Activated CD8-positive, alpha-beta T cell treated with anti-CD3 and anti-CD28 coated beads for 36 hours (primary cell): ENCODE results near the gene INHBC. TPM values are rescaled to one million over a fixed set of nuclear protein-coding genes. Genes with fewer than 3 reads are reported as not detected.
"Not testable (repeated sequence)": the region's sequence is repeated elsewhere in the genome, so short reads cannot be mapped to it uniquely, and the experiment has no call there.

Experiments used
- ATAC-seq: fragments of 200-7000 bp; cut with Tn5 transposase; one replicate; pipeline ENCODE4 v1.10.0; 2021; ENCODE audit warnings: mild to moderate bottlenecking, moderate library complexity
- CTCF ChIA-PET: fragments of 350-600 bp; sonication (Branson Sonifier 250); formaldehyde crosslinking; loops from one replicate; lab custom pipeline; 2021; ENCODE audit warnings: antibody characterized with exemption; lab: Charles Lee
- POLR2A ChIA-PET: fragments of 350-600 bp; sonication (Branson Sonifier 250); formaldehyde crosslinking; loops from one replicate; lab custom pipeline; 2021; ENCODE audit warnings: antibody characterized with exemption; lab: Charles Lee
- DNase-seq: peaks from one replicate; pipeline ENCODE4 v3.0.0-alpha.2; 2020
- H3K27ac Mint-ChIP-seq: one replicate; pipeline ENCODE4 v1.8.0; 2021; ENCODE audit warnings: mild to moderate bottlenecking, mixed read lengths
- H3K27me3 Mint-ChIP-seq: one replicate; pipeline ENCODE4 v1.8.0; 2021; ENCODE audit warnings: mixed read lengths
- H3K36me3 Mint-ChIP-seq: one replicate; pipeline ENCODE4 v1.8.0; 2021; ENCODE audit warnings: low read depth, mixed read lengths
- H3K4me1 Mint-ChIP-seq: one replicate; pipeline ENCODE4 v1.8.0; 2021; ENCODE audit warnings: low read depth, mixed read lengths
- H3K4me3 Mint-ChIP-seq: one replicate; pipeline ENCODE4 v1.8.0; 2021; ENCODE audit warnings: mild to moderate bottlenecking, moderate library complexity, mixed read lengths
- H3K9me3 Mint-ChIP-seq: one replicate; pipeline ENCODE4 v1.8.0; 2021; ENCODE audit warnings: mixed read lengths
- intact Hi-C: fragments of 100-400 bp; cut with micrococcal nuclease; formaldehyde crosslinking; loops from one replicate; pipeline ENCODE4 v1.10.0; 2022
- total RNA-seq, 2 experiments: library from RNA; stranded (reverse); gene quantifications; one replicate each; pipeline ENCODE4 v1.2.3, GENCODE V29; 2021
- TF ChIP-seq, protein P1 (sequence below): fragments of 200-600 bp; IDR thresholded peaks from one replicate; pipeline ENCODE4 v1.8.0; 2022; ENCODE audit warnings: antibody characterized with exemption, mild to moderate bottlenecking

Gene INHBC
- total RNA-seq, 2 experiments from 2014 or later: 0.16 TPM; not detected in 1

DNA sequence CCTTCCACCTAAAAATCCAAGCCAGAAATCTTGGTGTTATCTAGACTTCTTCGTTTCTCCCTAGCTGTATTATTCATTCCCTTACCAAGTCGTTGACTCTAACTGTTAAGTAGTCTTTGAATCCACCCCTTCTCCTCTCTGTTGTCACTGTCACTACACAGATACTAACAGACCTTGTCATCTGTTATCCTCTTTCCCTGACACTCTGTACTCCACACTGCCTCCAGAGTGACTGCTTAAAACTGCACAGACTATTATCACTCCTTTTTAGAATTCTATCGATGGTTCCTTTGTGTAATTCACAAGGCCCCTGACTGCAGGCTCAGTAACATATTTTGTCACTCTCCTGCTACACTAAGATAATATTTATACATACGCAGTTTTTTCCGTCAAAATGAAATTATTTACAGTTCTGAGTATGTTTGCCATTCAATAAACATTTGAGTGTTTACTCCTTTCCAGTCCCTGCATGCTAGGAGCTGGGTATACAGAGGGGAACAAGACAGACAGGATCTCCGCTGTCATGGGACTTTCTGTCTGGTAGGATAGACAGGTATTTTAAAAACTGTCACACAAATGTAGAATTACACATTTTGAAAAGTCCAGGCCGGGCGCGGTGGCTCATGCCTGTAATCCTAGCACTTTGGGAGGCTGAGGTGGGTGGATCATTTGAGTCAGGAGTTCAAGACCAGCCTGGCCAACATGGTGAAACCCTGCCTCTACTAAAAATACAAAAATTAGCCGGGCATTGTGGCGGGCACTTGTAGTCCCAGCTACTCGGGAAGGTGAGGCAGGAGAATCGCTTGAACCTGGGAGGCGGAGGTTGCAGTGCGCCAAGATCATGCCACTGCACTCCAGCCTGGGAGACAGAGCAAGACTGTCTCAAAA, 57.1 kb downstream of the INHBC start:
- TF ChIP-seq, protein P1, sequence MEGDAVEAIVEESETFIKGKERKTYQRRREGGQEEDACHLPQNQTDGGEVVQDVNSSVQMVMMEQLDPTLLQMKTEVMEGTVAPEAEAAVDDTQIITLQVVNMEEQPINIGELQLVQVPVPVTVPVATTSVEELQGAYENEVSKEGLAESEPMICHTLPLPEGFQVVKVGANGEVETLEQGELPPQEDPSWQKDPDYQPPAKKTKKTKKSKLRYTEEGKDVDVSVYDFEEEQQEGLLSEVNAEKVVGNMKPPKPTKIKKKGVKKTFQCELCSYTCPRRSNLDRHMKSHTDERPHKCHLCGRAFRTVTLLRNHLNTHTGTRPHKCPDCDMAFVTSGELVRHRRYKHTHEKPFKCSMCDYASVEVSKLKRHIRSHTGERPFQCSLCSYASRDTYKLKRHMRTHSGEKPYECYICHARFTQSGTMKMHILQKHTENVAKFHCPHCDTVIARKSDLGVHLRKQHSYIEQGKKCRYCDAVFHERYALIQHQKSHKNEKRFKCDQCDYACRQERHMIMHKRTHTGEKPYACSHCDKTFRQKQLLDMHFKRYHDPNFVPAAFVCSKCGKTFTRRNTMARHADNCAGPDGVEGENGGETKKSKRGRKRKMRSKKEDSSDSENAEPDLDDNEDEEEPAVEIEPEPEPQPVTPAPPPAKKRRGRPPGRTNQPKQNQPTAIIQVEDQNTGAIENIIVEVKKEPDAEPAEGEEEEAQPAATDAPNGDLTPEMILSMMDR: peak; percentile 28
- Mint-ChIP-seq H3K36me3 (peaks cover 66% of the 10 kb centered on the region), H3K4me3 (no peak overlapping the region), H3K4me1 (peaks cover 27% of the 10 kb centered on the region), H3K27me3 (no peaks in the 10 kb centered on the region), H3K9me3 (no peaks in the 10 kb centered on the region), H3K27ac (peak overlapping the region; percentile 66)
- ChIA-PET POLR2A (interaction anchor here (0.5 to 6.4 kb wide), 6 partner anchors 8 to 278 kb away, joined by 3 to 50 read pairs (median 6); partner anchors contain the start of gene DDIT3), CTCF (interaction anchor here (0.8 to 2.0 kb wide), 3 partner anchors 11 to 32 kb away, joined by 3 to 5 read pairs (median 4); partner anchors contain the start of gene GLI1)
- ATAC-seq (no peak), DNase-seq (no peak)
- intact Hi-C loops: no loop called here

GRCh38 chr12:57495051-57495701, 60.6 kb downstream of the INHBC start:
- H3K9me3 Mint-ChIP-seq, DNase-seq, POLR2A ChIA-PET, intact Hi-C loops, ATAC-seq, H3K4me3 Mint-ChIP-seq, H3K27me3 Mint-ChIP-seq, H3K27ac Mint-ChIP-seq: not testable (repeated sequence)
- CTCF ChIA-PET: interaction anchor here (0.6 kb wide), 1 partner anchor 96 kb away, joined by 3 read pairs; no protein-coding TSS in a partner anchor
- Mint-ChIP-seq H3K36me3 (peaks cover 74% of the 10 kb centered on the region), H3K4me1 (peaks cover 17% of the 10 kb centered on the region)

DNA sequence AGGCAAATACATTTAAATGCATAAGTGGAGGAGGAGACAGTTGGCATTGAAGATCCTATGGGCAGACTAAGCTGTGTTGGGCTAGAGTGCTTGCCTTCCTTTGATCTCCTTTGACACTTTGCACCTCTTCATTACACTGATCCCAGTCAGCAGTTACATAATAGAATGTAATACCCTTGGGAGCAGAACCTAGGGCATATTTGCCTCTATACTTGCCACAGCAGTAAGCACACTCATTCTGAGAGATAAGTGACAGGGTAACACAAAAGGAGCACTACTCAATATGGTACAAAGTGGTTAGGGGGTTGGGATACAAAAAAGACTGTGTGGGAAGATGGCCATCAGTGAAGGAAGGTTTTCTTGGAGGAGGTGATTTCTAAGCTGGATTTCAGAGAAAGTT, 62.2 kb downstream of the INHBC start:
- POLR2A ChIA-PET: interaction anchor here (0.6 to 1.8 kb wide), 7 partner anchors 8 to 38 kb away, joined by 3 to 11 read pairs (median 4); no protein-coding TSS in a partner anchor
- peaks cover 8% of the 10 kb centered on the region for H3K4me1 Mint-ChIP-seq
- TF ChIP-seq, protein P1: no peak
- no peak for ATAC-seq
- H3K27me3 Mint-ChIP-seq: no peaks in the 10 kb centered on the region
- DNase-seq: no peak
- no peak overlapping the region for H3K4me3 Mint-ChIP-seq
- peaks cover 74% of the 10 kb centered on the region for H3K36me3 Mint-ChIP-seq
- intact Hi-C loops: no loop called here
- CTCF ChIA-PET: interaction anchor here (2.0 kb wide), 1 partner anchor 38 kb away, joined by 5 read pairs; the partner anchor contains the start of gene GLI1
- peaks cover 2% of the 10 kb centered on the region for H3K9me3 Mint-ChIP-seq
- peak overlapping the region; percentile 53 for H3K27ac Mint-ChIP-seq

DNA sequence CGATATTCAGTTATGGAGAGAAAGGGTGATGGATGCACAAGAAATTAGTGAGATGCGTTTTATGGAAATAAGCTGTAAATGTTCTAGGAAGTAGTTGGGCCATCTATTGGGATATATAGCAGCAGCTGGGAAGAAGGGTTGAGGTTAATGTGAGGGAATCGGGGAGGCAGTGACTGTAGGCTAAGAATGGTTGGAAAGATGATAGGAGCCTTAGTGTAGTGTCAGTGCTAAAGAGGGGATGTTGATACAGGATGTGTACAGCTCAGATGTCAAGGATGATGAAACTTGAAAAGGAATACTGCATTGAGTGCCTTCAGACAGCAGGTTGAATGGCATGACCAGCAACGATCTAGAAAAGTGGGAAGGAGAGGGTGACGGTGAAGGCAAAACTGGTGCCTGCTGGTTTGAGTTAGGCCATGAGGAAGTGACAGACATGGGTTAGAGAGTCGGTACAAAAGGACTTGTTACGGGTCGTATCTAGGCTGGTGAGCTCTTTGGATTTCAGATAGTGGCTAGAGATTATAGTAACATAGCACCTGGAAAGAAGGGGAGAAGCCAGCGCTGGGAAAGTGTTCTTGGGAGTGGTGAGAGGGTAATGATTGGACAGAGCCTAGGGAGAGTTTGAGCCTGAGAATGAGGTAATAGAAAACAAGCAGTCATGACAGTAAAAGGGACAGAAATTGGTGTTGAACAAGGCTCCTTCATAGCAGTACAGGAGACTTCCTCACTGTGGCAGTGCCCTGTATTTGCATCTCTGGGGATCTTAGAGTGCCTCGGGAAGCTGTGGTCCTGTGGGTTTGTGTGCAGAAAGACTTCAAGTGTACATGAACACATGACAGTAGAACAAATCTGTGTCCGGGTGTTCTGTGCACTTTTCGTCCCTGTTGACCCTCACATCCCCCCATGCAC, 62.9 kb downstream of the INHBC start:
- Mint-ChIP-seq H3K4me3 (no peak overlapping the region), H3K4me1 (peaks cover 10% of the 10 kb centered on the region), H3K9me3 (peaks cover 2% of the 10 kb centered on the region), H3K36me3 (peaks cover 71% of the 10 kb centered on the region), H3K27ac (peak overlapping the region; percentile 53), H3K27me3 (no peaks in the 10 kb centered on the region)
- no peak for DNase-seq
- intact Hi-C loops: no loop called here
- POLR2A ChIA-PET: interaction anchor here (0.6 to 1.8 kb wide), 9 partner anchors 8 to 38 kb away, joined by 3 to 11 read pairs (median 4); no protein-coding TSS in a partner anchor
- ATAC-seq: no peak
- CTCF ChIA-PET: interaction anchor here (2.0 kb wide), 1 partner anchor 38 kb away, joined by 5 read pairs; the partner anchor contains the start of gene GLI1
- TF ChIP-seq, protein P1: no peak
